EH (cell line): ENCODE results near the gene RASA2.
"Not testable (repeated sequence)": the region's sequence is repeated elsewhere in the genome, so short reads cannot be mapped to it uniquely, and the experiment has no call there.

Source experiments
- DNase-seq: peaks from one replicate; pipeline ENCODE4 v3.0.0-alpha.2; 2015; ENCODE audit warnings: low read depth

RASA2 gene

GRCh38 chr3:141536017-141536416 is 49.2 kb downstream of the RASA2 start:
- not testable (repeated sequence) for DNase-seq

GRCh38 chr3:141537856-141538255 is 51.0 kb downstream of the RASA2 start:
- no peak for DNase-seq

GRCh38 chr3:141538568-141539240 is 51.9 kb downstream of the RASA2 start:
- DNase-seq, result no peak

- DNase-seq, result peak; percentile 37
Observed at GRCh38 chr3:141539431-141540187, 52.8 kb downstream of the RASA2 start.

GRCh38 chr3:141540531-141540930 is 53.7 kb downstream of the RASA2 start:
- no peak for DNase-seq

GRCh38 chr3:141542202-141542969 is 55.6 kb downstream of the RASA2 start:
- DNase-seq, result no peak

GRCh38 chr3:141542989-141543388 is 56.2 kb downstream of the RASA2 start:
- DNase-seq, result no peak

- DNase-seq, result no peak
Observed at GRCh38 chr3:141544697-141545096, 57.9 kb downstream of the RASA2 start.

GRCh38 chr3:141546081-141546480 is 59.3 kb downstream of the RASA2 start:
- DNase-seq, result no peak

- DNase-seq, result no peak
Observed at GRCh38 chr3:141546586-141546985, 59.8 kb downstream of the RASA2 start.

- no peak for DNase-seq
Observed at GRCh38 chr3:141547791-141548190, 61.0 kb downstream of the RASA2 start.

GRCh38 chr3:141550926-141551665 is 64.3 kb downstream of the RASA2 start:
- no peak for DNase-seq

- DNase-seq, result peak; percentile 31
Observed at GRCh38 chr3:141552440-141552991, 65.7 kb downstream of the RASA2 start.

- no peak for DNase-seq
Observed at GRCh38 chr3:141553055-141553454, 66.2 kb downstream of the RASA2 start.

GRCh38 chr3:141556034-141556433 is 69.2 kb downstream of the RASA2 start:
- peak; percentile 65 for DNase-seq

GRCh38 chr3:141557961-141558706 is 71.3 kb downstream of the RASA2 start:
- DNase-seq, result no peak

- peak; percentile 74 for DNase-seq
Observed at GRCh38 chr3:141561426-141562034, 74.7 kb downstream of the RASA2 start.

GRCh38 chr3:141564241-141564640 is 77.4 kb downstream of the RASA2 start:
- DNase-seq, result no peak

- no peak for DNase-seq
Observed at GRCh38 chr3:141570068-141570467, 83.2 kb downstream of the RASA2 start.

- peak; percentile 36 for DNase-seq
Observed at GRCh38 chr3:141575879-141576743, 89.3 kb downstream of the RASA2 start.
